Measurements from ENCODE around the gene KIAA1328.

KIAA1328 gene

DNA sequence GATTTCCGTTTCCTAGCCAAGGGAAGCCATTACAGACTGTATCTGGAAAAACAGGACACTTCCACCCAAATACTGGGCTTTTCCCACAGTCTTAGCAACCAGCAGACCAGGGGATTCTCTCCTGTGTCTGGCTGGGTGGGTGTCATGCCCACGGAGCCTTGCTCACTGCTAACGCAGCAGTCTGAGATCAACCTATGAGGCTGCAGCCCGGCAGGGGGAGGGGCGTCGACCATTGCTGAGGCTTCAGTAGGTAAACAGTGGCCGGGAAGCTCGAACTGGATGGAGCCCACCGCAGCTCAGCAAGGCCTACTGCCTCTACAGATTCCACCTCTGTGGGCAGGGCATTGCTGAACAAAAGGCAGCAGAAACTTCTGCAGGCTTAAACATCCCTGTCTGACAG lies 131.1 kb downstream of the KIAA1328 start:
- no peak for DNase-seq (ENCODE audit: low spot score in 2 of 2)
- H3K9me3 ChIP-seq: no peaks in the 10 kb centered on the region
- in situ Hi-C loops (cut with MboI; ENCODE audit: low sequenced_read_pairs): no loop called here

DNA sequence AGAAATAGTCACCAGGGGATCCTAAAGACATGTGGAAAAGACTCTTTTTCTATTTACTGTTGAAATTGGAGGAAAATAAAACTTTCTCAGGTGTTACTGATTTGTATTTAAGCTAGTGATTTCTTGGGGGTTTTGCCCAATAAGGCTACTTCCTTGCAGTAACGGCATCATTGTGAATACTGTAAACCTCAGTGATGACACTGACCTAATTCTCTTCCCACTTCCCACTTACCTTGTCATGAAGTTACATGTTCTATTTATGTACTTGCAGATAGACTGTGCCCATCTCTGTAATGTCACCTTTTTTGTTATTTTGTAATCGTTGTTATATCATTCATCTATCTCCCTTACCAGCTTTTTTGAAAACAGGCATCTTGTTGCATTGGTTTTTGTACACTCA lies 134.5 kb downstream of the KIAA1328 start:
- Histone ChIP-seq H3K4me3 (no peak overlapping the region), H3K9me3 (no peaks in the 10 kb centered on the region), H3K27me3 (ENCODE audit: low read depth) (no peaks in the 10 kb centered on the region), H3K4me1 (no peaks in the 10 kb centered on the region), H3K36me3 (replicated peaks) (no peaks in the 10 kb centered on the region)
- DNase-seq (ENCODE audit: low spot score in 2 of 2): no peak
- in situ Hi-C loops (cut with MboI; ENCODE audit: low sequenced_read_pairs): no loop called here

More for the DNA sequence above, 131.1 kb downstream of the KIAA1328 start:
- Histone ChIP-seq H3K4me3 (no peak overlapping the region), H3K27me3 (ENCODE audit: low read depth) (no peaks in the 10 kb centered on the region), H3K36me3 (replicated peaks) (no peaks in the 10 kb centered on the region), H3K4me1 (no peaks in the 10 kb centered on the region)

DNA sequence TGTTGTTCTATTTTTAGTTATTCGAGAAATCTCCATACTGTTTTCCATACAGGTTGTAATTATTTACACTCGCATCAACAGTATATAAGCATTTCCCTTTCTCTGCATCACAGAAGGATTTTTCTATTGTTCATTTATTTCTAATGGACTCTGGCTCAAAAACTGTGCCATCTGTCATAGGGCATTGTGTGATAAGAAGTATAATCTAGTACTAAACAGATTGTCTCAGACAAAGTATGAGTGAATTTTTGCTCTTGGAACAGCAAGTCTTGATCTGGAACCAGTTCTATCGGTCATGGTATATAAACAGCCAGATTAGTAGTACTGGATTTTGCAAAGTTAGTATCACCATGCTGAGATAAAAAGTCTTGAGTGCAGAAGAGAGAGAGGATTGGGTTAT lies 145.8 kb downstream of the KIAA1328 start:
- in situ Hi-C loops (cut with MboI; ENCODE audit: low sequenced_read_pairs): no loop called here
- Histone ChIP-seq H3K4me1 (no peaks in the 10 kb centered on the region), H3K9me3 (peaks cover 2% of the 10 kb centered on the region; the same call in 1 of the 2 replicates), H3K36me3 (replicated peaks) (no peaks in the 10 kb centered on the region), H3K27me3 (ENCODE audit: low read depth) (no peaks in the 10 kb centered on the region), H3K4me3 (no peak overlapping the region)
- DNase-seq (ENCODE audit: low spot score in 2 of 2): no peak

DNA sequence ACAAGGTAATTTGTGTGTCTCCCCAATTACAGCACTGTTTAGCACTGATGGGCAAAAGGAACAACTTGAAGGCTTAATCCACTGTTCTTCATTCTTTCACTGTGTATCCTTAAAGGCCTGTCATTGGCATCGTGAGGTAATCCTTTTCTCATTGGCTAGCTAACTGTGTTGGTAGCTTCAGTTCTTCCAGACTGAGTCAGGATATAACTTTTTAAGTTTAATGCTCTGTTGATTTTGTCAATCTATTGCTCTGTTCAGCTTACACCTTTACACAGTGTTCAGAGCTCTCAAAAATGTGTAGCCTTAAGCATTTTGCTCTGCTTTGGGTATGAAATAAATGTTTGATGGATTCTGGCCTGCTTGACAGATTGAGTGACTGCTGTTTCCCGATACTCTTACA lies 148.2 kb downstream of the KIAA1328 start:
- no peak for DNase-seq (ENCODE audit: low spot score in 2 of 2)
- no peaks in the 10 kb centered on the region for H3K36me3 ChIP-seq (replicated peaks)
- no peaks in the 10 kb centered on the region for H3K4me1 ChIP-seq
- no peaks in the 10 kb centered on the region for H3K27me3 ChIP-seq (ENCODE audit: low read depth)
- H3K9me3 ChIP-seq: peaks cover 2% of the 10 kb centered on the region; the same call in 1 of the 2 replicates
- no peak overlapping the region for H3K4me3 ChIP-seq
- in situ Hi-C loops (cut with MboI; ENCODE audit: low sequenced_read_pairs): no loop called here

DNA sequence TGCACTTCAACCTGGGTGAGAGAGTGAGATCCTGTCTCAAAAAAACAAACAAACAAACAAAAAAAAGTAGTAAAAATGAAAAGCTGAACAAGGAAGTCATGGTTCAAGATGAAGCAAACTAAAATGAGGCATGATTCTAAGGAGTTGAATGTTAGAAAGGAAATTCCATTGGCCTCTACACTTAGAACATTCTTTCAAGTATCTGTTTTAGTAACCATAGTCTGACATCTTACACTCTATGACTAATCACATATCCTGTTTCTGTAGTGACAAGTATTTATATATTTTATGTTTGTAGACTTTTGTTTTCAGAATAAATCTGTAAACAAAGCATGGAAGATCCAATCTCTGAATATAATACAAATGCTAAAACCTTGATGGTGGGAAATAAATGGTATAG lies 164.1 kb downstream of the KIAA1328 start:
- Histone ChIP-seq H3K4me1 (no peaks in the 10 kb centered on the region), H3K9me3 (no peaks in the 10 kb centered on the region), H3K4me3 (no peak overlapping the region), H3K36me3 (replicated peaks) (no peaks in the 10 kb centered on the region), H3K27me3 (ENCODE audit: low read depth) (no peaks in the 10 kb centered on the region)
- DNase-seq (ENCODE audit: low spot score in 2 of 2): no peak
- in situ Hi-C loops (cut with MboI; ENCODE audit: low sequenced_read_pairs): no loop called here

DNA sequence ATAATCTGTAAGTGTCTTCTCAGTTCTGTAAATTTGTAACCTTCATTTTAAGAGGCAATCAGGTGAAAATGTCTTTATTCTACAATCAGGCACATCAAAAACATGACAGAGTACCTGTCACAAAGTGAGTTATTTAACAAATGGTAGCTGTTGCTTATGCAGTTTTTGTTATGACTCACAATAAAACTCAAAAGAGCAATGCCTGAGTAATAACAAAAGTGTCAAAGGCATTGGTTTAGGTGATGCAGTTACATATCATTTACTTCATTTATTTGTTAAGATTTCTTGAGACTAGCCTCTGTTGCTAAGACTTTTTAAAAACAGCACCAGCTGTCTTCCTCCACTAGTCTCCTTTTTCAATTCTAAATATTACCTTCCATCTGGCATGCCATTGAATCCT lies 177.8 kb downstream of the KIAA1328 start:
- Histone ChIP-seq H3K36me3 (replicated peaks) (no peaks in the 10 kb centered on the region), H3K4me1 (no peaks in the 10 kb centered on the region), H3K27me3 (ENCODE audit: low read depth) (no peaks in the 10 kb centered on the region), H3K4me3 (no peak overlapping the region), H3K9me3 (no peaks in the 10 kb centered on the region)
- DNase-seq (ENCODE audit: low spot score in 2 of 2): no peak
- in situ Hi-C loops (cut with MboI; ENCODE audit: low sequenced_read_pairs): no loop called here

DNA sequence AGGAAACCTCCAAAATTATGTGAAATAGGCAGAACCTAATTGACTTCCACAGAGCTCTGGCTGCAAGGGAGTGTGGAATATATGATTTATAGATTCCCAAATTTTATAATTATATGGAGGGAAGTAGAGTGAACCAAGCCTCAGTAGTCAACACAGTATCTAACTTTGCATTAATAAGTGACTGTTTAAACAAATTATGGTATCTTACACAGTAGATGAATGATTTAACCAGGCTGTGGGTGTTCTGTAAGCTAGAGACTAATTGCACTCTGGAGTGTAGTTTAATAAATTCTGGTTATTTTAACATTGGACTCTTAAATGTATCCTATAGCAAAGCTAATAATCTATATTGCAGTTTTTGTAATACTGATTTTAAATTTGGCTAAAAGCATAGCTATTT lies 183.5 kb downstream of the KIAA1328 start:
- no peaks in the 10 kb centered on the region for H3K27me3 ChIP-seq (ENCODE audit: low read depth)
- DNase-seq (ENCODE audit: low spot score in 2 of 2): no peak
- no peak overlapping the region for H3K4me3 ChIP-seq
- H3K9me3 ChIP-seq: no peaks in the 10 kb centered on the region
- H3K36me3 ChIP-seq (replicated peaks): no peaks in the 10 kb centered on the region
- in situ Hi-C loops (cut with MboI; ENCODE audit: low sequenced_read_pairs): no loop called here
- H3K4me1 ChIP-seq: no peaks in the 10 kb centered on the region

DNA sequence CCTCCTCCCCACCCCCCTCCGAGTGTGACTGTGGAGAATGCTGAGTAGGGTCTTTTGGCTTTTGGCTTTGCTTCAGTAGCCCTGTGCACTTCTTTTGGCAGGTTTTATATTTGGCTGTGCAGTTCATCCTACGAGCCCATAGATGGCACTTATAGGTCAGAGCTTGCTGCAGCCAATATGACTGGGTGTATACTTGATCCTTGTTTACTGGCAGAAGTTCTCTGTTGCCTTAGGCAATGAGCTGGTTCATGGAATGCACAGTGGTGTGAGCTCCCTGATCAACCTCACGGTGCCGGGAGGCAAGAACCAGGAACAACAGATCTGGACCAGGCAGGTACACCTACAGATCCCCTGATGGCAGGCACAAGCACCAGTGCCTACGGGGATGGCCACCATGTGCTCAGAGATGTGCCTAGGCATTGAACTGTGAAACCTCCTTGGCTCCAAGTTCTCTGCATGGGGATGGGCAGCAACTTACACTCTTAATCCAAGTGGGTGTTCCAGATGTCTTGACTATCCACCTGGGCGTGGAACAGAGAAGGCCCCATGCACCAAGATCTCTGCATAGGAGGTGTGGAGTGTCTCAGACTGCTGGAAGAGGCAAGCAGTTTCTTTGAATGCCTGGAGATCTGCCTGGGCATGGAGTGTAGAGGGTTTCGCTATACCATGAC lies 190.4 kb downstream of the KIAA1328 start:
- H3K4me3 ChIP-seq: no peak overlapping the region
- no peaks in the 10 kb centered on the region for H3K9me3 ChIP-seq
- in situ Hi-C loops (cut with MboI; ENCODE audit: low sequenced_read_pairs): no loop called here
- H3K4me1 ChIP-seq: no peaks in the 10 kb centered on the region
- no peaks in the 10 kb centered on the region for H3K27me3 ChIP-seq (ENCODE audit: low read depth)
- H3K36me3 ChIP-seq (replicated peaks): no peaks in the 10 kb centered on the region
- peak; percentile 37 to 45 for DNase-seq (ENCODE audit: low spot score in 2 of 2)

DNA sequence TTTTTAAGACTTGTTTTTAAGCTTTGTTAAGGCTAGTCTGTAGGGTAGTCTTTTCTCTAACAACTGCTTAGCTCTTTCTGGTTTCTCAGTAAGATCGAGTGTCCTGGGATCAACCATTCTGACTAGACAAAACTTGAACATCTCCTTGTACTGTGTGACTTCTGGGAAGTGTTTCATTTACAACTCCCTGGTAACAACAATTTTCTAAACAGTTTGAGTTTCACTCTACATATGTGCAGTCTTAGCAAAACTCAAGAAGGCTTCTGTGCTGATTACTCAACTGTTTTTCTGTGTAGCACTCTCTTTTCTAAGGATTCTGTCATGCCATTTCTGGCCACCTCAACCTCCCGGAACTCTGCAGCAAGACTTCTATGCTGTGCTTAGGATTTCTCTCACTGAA lies 204.5 kb downstream of the KIAA1328 start:
- in situ Hi-C loops (cut with MboI; ENCODE audit: low sequenced_read_pairs): no loop called here

DNA sequence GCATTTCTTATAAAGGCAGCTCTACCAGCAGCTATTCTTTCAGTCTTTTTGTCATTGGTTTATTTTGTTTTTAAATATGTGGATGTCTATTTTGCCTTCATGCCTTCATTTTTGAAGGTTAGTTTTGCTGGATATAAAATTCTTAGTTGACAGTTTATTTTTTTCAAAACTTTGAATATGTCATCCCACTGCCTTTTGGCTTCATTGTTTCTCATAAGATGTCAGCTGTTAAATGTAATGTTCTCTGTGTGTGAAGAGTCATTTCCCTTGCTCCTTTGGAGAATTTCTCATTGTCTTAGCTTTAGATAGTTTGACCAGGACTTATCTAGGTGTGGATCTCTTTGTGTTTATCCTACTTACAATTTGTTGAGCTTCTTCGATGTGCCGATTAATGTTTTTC lies 213.5 kb downstream of the KIAA1328 start:
- in situ Hi-C loops (cut with MboI; ENCODE audit: low sequenced_read_pairs): no loop called here
- no peaks in the 10 kb centered on the region for H3K4me1 ChIP-seq
- no peaks in the 10 kb centered on the region for H3K36me3 ChIP-seq (replicated peaks)
- no peak overlapping the region for H3K4me3 ChIP-seq
- no peak for DNase-seq (ENCODE audit: low spot score in 2 of 2)
- no peaks in the 10 kb centered on the region for H3K27me3 ChIP-seq (ENCODE audit: low read depth)
- no peaks in the 10 kb centered on the region for H3K9me3 ChIP-seq

More for the DNA sequence above, 204.5 kb downstream of the KIAA1328 start:
- Histone ChIP-seq H3K4me1 (no peaks in the 10 kb centered on the region), H3K9me3 (no peaks in the 10 kb centered on the region), H3K4me3 (no peak overlapping the region), H3K27me3 (ENCODE audit: low read depth) (no peaks in the 10 kb centered on the region), H3K36me3 (replicated peaks) (no peaks in the 10 kb centered on the region)
- no peak for DNase-seq (ENCODE audit: low spot score in 2 of 2)

DNA sequence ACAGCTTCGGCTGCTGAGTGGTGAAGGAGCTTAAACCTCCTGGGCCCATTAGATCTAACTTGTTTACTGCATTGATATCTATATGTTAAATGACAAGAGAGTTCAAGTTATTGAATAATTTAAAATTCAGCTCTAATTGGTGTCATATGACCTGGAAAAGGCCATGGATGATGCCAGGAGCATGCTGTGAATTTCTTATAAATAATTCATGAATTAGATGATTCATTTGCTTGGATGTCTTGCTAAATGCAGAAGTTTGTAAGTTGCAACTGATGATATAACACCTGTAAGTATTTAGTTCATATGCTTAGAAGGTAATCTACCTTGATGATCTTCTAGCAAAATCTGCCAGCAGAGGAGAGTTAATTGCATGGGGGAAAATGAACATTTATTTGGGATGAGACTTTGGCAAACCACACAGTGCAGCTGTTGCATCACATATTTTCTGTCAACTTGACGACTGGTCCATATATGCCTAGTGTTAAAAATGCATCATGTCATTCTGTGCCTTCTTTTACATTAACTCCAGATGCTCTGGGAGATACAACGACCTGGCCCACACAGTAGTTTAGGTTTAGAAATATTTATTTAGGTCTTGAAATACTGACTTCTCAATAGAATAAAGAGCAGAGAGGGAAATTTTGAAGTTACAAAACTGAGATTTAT lies 226.3 kb downstream of the KIAA1328 start:
- Histone ChIP-seq H3K4me3 (no peak overlapping the region), H3K4me1 (no peaks in the 10 kb centered on the region), H3K9me3 (no peaks in the 10 kb centered on the region), H3K36me3 (replicated peaks) (no peaks in the 10 kb centered on the region), H3K27me3 (ENCODE audit: low read depth) (no peaks in the 10 kb centered on the region)
- no peak for DNase-seq (ENCODE audit: low spot score in 2 of 2)
- in situ Hi-C loops (cut with MboI; ENCODE audit: low sequenced_read_pairs): no loop called here

DNA sequence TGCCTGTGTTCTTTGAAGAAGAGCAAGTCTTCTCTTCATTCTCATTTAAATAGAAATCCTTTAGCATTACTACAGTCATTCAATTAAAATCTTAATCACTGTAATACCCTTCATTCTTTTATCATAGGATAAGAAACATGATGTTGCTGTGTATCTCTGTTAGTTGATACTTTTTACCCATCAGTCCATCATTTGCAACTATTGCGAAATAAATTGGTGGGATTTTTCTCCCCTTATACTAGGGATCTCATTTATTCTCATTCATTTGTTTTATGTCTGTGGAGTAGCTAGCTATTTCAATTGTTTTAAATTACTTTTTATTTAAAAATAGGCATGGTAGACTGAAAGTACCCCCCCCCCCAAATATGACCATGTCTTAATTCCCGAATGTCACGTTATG lies 235.3 kb downstream of the KIAA1328 start:
- no peak for DNase-seq (ENCODE audit: low spot score in 2 of 2)
- Histone ChIP-seq H3K9me3 (no peaks in the 10 kb centered on the region), H3K27me3 (ENCODE audit: low read depth) (no peaks in the 10 kb centered on the region), H3K4me1 (no peaks in the 10 kb centered on the region), H3K36me3 (replicated peaks) (no peaks in the 10 kb centered on the region), H3K4me3 (no peak overlapping the region)
- in situ Hi-C loops (cut with MboI; ENCODE audit: low sequenced_read_pairs): no loop called here

DNA sequence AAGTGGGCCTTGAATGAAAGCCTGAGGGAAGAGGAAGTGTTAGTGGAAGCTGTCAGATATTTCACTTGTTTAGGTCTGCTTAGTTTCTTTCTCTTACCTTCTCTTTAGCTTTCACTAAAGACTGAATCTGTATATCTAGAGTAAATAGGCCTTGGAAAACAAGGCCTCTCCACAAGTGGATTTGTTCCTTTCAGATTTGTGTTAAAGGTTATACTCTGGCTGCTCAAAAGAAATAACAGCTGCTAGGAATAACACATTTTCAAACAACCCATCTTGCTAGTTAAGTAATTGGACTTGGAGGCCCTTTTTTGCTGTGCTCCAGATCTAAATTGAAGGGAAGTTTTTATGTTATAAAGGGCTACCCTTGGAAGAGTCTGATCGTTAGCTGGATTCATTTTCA lies 236.3 kb downstream of the KIAA1328 start:
- no peak for DNase-seq (ENCODE audit: low spot score in 2 of 2)
- H3K9me3 ChIP-seq: no peaks in the 10 kb centered on the region
- in situ Hi-C loops (cut with MboI; ENCODE audit: low sequenced_read_pairs): no loop called here
- no peaks in the 10 kb centered on the region for H3K27me3 ChIP-seq (ENCODE audit: low read depth)
- no peaks in the 10 kb centered on the region for H3K4me1 ChIP-seq
- H3K4me3 ChIP-seq: no peak overlapping the region
- H3K36me3 ChIP-seq (replicated peaks): no peaks in the 10 kb centered on the region

DNA sequence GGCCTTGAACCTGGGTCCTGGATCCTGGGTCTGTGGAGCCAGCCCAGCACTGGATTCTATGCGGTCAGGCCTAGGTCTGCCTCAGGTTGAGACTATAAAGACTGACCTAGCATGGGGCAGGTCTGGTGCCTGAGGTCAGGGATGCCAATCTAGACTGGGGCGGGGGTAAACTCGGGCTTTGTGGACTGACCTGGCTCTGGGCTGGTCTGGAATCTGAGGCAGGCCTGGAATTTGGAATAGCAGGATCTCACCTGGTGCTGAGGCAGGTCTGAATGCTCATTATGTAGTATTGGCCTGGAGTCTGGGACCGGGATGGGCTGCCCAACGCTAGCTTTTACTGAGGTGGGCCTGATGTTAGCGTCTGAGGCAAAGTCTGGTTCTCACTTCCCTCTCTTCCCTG lies 256.0 kb downstream of the KIAA1328 start:
- Histone ChIP-seq H3K36me3 (replicated peaks) (no peaks in the 10 kb centered on the region), H3K27me3 (ENCODE audit: low read depth) (no peaks in the 10 kb centered on the region), H3K4me1 (no peaks in the 10 kb centered on the region), H3K9me3 (no peaks in the 10 kb centered on the region), H3K4me3 (no peak overlapping the region)
- in situ Hi-C loops (cut with MboI; ENCODE audit: low sequenced_read_pairs): no loop called here
- no peak for DNase-seq (ENCODE audit: low spot score in 2 of 2)

DNA sequence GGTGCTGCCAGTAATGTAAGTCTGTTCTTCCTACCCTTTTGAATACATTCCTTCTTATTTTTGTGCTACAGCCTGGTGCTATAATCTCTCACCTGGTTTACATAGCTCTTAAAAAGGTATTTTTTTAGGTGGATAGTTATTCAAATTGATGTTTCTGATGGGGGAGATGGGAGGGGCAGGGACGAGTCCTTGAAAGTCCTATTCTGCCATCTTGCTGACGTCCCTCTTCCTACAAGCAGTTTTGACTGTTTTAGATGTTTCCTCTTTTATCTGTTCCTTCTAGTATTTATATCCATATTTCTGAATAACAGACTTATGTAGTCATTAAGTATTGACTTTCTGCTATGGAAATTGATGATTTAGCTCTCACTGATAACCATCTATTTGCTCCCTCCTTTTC lies 256.4 kb downstream of the KIAA1328 start:
- H3K9me3 ChIP-seq: no peaks in the 10 kb centered on the region
- no peaks in the 10 kb centered on the region for H3K27me3 ChIP-seq (ENCODE audit: low read depth)
- no peak for DNase-seq (ENCODE audit: low spot score in 2 of 2)
- in situ Hi-C loops (cut with MboI; ENCODE audit: low sequenced_read_pairs): no loop called here
- H3K4me3 ChIP-seq: no peak overlapping the region
- H3K36me3 ChIP-seq (replicated peaks): no peaks in the 10 kb centered on the region
- no peaks in the 10 kb centered on the region for H3K4me1 ChIP-seq

Measured in HAP-1 (cell line).